Measurements from ENCODE around the gene OR6C76.
"Not testable (repeated sequence)": the region's sequence is repeated elsewhere in the genome, so short reads cannot be mapped to it uniquely, and the experiment has no call there.

GRCh38 chr12:55413498-55414388 is 12.3 kb upstream of the OR6C76 start:
- not testable (repeated sequence) for TF ChIP-seq CTCF, POLR2A (IDR thresholded peaks at IDR 0.05)
